A549 (cell line): ENCODE data around the gene MVB12B. TPM values are rescaled to one million over a fixed set of nuclear protein-coding genes. Genes with fewer than 3 reads are reported as not detected.

Experiments used
- ATAC-seq, 2 experiments: fragments of 200-7000 bp in 1 of 2; fragments of >200 bp in 1 of 2; cut with Nextera tagmentation in 1 of 2; cut with Tn5 transposase in 1 of 2; 3 replicates each; pipeline versions ENCODE4 v1.8.0 to v1.9.1; 2018 to 2020; ENCODE audit warnings: mild to moderate bottlenecking in 1 of 2, moderate library complexity in 1 of 2
- CTCF ChIA-PET: fragments of 300-600 bp; sonication (Branson Sonifier 250); formaldehyde crosslinking; extraction: SDS; loops from one replicate; lab custom pipeline; 2021; ENCODE audit warnings: antibody characterized with exemption, inconsistent platforms; lab: Yijun Ruan, JAX
- POLR2A ChIA-PET: fragments of 350-600 bp; formaldehyde crosslinking; extraction: SDS; loops from one replicate; lab custom pipeline; 2021; ENCODE audit warnings: antibody characterized with exemption, inconsistent platforms; lab: Yijun Ruan, JAX
- DNase-seq, 2 experiments: peaks; one replicate each; pipeline versions ENCODE4 v3.0.0 to v3.0.0-alpha.2; 2011 to 2016; ENCODE audit warnings: low read depth in 1 of 2, low spot score in 1 of 2
- FAIRE-seq: peaks from 2 replicates; lab custom pipeline; 2011; peaks lifted over from hg19 to GRCh38; lab: Jason Lieb, UNC
- H3K27ac ChIP-seq, 2 experiments: fragments of >200 bp; sonication (Bioruptor Twin); formaldehyde crosslinking; 3 replicates each; pipeline ENCODE4 v1.5.1; 2016 to 2017
- H3K4me1 ChIP-seq: fragments of >200 bp; sonication (Bioruptor Twin); formaldehyde crosslinking; 3 replicates; pipeline ENCODE4 v1.6.1; 2016
- H3K4me2 ChIP-seq: fragments of >200 bp; sonication (Bioruptor Twin); formaldehyde crosslinking; 3 replicates; pipeline ENCODE4 v1.6.1; 2016
- H3K4me3 ChIP-seq: fragments of >200 bp; sonication (Bioruptor Twin); formaldehyde crosslinking; 3 replicates; pipeline ENCODE4 v1.5.1; 2016
- H3K9me3 ChIP-seq: fragments of >200 bp; sonication (Bioruptor Twin); formaldehyde crosslinking; 3 replicates; pipeline ENCODE4 v1.6.1; 2016
- BHLHE40 ChIP-seq: IDR thresholded peaks from 2 replicates; pipeline ENCODE4 v1.6.1; 2012; ENCODE audit warnings: low read depth, low read length, inconsistent platforms
- CBX8 ChIP-seq: fragments of 200-600 bp; sonication (generic); IDR thresholded peaks from 2 replicates; pipeline ENCODE4 v1.6.1; 2016
- CHD4 ChIP-seq: fragments of 200-600 bp; sonication (generic); IDR thresholded peaks from 2 replicates; pipeline ENCODE4 v1.6.1; 2016; ENCODE audit warnings: antibody characterized with exemption, mild to moderate bottlenecking, borderline replicate concordance
- EHMT2 ChIP-seq: fragments of 200-600 bp; sonication (generic); IDR thresholded peaks from 2 replicates; pipeline ENCODE4 v1.6.1; 2016; ENCODE audit warnings: antibody characterized with exemption, low read depth, mild to moderate bottlenecking, moderate library complexity
- ESRRA ChIP-seq: fragments of 150-350 bp; IDR thresholded peaks from 2 replicates; pipeline ENCODE4 v1.6.1; 2014; ENCODE audit warnings: mild to moderate bottlenecking, low read length, borderline replicate concordance
- HDAC2 ChIP-seq: fragments of 200-600 bp; sonication (generic); IDR thresholded peaks from 2 replicates; pipeline ENCODE4 v1.6.1; 2016
- HOXA7 ChIP-seq: fragments of 250-450 bp; sonication (Bioruptor Pico); IDR thresholded peaks from 2 replicates; pipeline ENCODE4 v1.5.0; 2020; ENCODE audit warnings: mild to moderate bottlenecking, moderate library complexity
- JUN ChIP-seq, 2 experiments: fragments of >200 bp; sonication (Bioruptor Twin); formaldehyde crosslinking; IDR thresholded peaks; 2 replicates in 1 of 2; 3 replicates in 1 of 2; pipeline ENCODE4 v1.6.1; 2016 to 2017
- JUNB ChIP-seq: fragments of >200 bp; sonication (Bioruptor Twin); formaldehyde crosslinking; IDR thresholded peaks from 2 replicates; pipeline ENCODE4 v1.6.1; 2016
- MAFK ChIP-seq: fragments of 450-650 bp; IDR thresholded peaks from 2 replicates; pipeline ENCODE4 v1.6.1; 2014; ENCODE audit not compliant: partially characterized antibody
- NPAS2 ChIP-seq: fragments of 250-450 bp; sonication (Bioruptor Pico); IDR thresholded peaks from 2 replicates; pipeline ENCODE4 v1.8.0; 2022; ENCODE audit warnings: mild to moderate bottlenecking, moderate library complexity, borderline replicate concordance
- NR3C1 ChIP-seq: fragments of >200 bp; sonication (Bioruptor Twin); formaldehyde crosslinking; IDR thresholded peaks from 3 replicates; pipeline ENCODE4 v1.6.1; 2017
- RFX5 ChIP-seq: fragments of 450-650 bp; IDR thresholded peaks from 2 replicates; pipeline ENCODE4 v1.7.1; 2014; ENCODE audit warnings: antibody characterized with exemption, mild to moderate bottlenecking, moderate library complexity
- SMC3 ChIP-seq: fragments of >200 bp; sonication (Bioruptor Twin); formaldehyde crosslinking; IDR thresholded peaks from 3 replicates; pipeline ENCODE4 v1.6.1; 2018; ENCODE audit warnings: inconsistent platforms
- TFCP2L1 ChIP-seq: fragments of 250-450 bp; sonication (Bioruptor Pico); IDR thresholded peaks from 2 replicates; pipeline ENCODE4 v1.5.0; 2021; ENCODE audit warnings: mild to moderate bottlenecking
- TP53 ChIP-seq: fragments of 250-450 bp; sonication (Bioruptor Pico); IDR thresholded peaks from 2 replicates; pipeline ENCODE4 v1.5.0; 2021; ENCODE audit warnings: mild to moderate bottlenecking, moderate library complexity
- WGBS: methylation state at CpG from one replicate; pipeline ENCODE4 v1.1.6; 2017; ENCODE audit errors: missing lambda C conversion rate; 5-methylcytosine and 5-hydroxymethylcytosine counted together
- polyA plus RNA-seq, 4 experiments: library from polyadenylated mRNA; depleted of rRNA in 3 of 4; stranded (reverse); fragments of >200 nt; fragmentation: RNase III in 1 of 4; extraction: RNeasy Plus Mini Kit Qiagen cat#74134 plus additional on column Dnase treatment in 1 of 4; gene quantifications; 2 replicates in 3 of 4; 3 replicates in 1 of 4; pipeline ENCODE4 v1.2.3, GENCODE V29; 2011 to 2017
- TF ChIP-seq, protein P1 (sequence below): fragments of >200 bp; sonication (Bioruptor Twin); formaldehyde crosslinking; IDR thresholded peaks from 2 replicates; pipeline ENCODE4 v1.6.1; 2016
- TF ChIP-seq, protein P2 (sequence below): fragments of 200-600 bp; sonication (generic); IDR thresholded peaks from 2 replicates; pipeline ENCODE4 v1.6.1; 2016; ENCODE audit warnings: antibody characterized with exemption, mild to moderate bottlenecking, moderate library complexity
- TF ChIP-seq, protein P3 (sequence below): IDR thresholded peaks from 2 replicates; pipeline ENCODE4 v1.6.1; 2012; ENCODE audit warnings: low read depth, borderline replicate concordance
- TF ChIP-seq, protein P4 (sequence below): IDR thresholded peaks from 2 replicates; pipeline ENCODE4 v1.6.1; 2012

The MVB12B gene
- polyA plus RNA-seq, 2 of the 4 experiments (the other 2 are of a cell fraction): 4.6 to 5.9 TPM

DNA sequence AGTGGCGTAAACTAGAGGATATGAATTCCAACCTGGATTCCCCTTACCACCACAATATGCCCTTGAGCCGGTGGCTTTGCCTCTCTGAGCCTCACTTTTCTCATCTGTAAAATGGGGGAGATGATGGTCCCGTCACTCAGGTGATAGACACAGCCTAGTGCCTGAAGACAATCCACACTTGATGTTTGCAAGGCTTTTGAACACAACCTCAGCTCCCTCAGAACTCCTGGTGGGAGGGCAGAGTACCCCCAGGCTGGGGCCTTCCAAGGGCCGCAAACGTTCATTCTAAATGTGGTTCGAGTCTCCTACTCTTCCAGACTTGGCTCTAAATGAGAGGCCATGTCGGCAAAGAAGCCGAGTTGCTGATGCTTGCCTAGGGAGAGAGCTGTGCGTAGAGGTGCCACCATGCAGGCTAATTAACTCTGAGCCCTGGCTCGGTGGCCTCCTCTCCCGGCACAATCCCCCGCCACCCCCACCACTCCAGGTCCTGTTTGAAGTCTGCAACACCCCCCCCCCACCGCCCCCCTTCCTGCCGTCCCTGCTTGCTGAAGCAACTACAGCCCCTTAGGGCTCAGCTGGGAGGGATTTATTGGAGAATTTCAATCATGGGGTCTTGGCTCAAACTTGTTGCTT lies 189.4 kb downstream of the MVB12B start:
- POLR2A ChIA-PET: no interaction called here
- Histone ChIP-seq H3K9me3 (no peaks in the 10 kb centered on the region), H3K4me2 (no peak overlapping the region), H3K27ac (no peak overlapping the region), H3K4me1 (peaks cover 12% of the 10 kb centered on the region; the same call in 2 of the 3 replicates), H3K4me3 (no peak overlapping the region)
- CTCF ChIA-PET: interaction anchor here (6.4 to 13.1 kb wide), 2 partner anchors 16 to 43 kb away, joined by 51 to 178 read pairs; no protein-coding TSS in a partner anchor
- TF ChIP-seq, protein P1, sequence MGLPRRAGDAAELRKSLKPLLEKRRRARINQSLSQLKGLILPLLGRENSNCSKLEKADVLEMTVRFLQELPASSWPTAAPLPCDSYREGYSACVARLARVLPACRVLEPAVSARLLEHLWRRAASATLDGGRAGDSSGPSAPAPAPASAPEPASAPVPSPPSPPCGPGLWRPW: no peak
- TF ChIP-seq JUNB: no peak
- TF ChIP-seq HDAC2: no peak
- no peak for TF ChIP-seq HOXA7 (CRISPR knock-in tag)
- no peak for TF ChIP-seq CBX8
- no peak for TF ChIP-seq EHMT2
- TF ChIP-seq BHLHE40: no peak
- TF ChIP-seq, protein P2, sequence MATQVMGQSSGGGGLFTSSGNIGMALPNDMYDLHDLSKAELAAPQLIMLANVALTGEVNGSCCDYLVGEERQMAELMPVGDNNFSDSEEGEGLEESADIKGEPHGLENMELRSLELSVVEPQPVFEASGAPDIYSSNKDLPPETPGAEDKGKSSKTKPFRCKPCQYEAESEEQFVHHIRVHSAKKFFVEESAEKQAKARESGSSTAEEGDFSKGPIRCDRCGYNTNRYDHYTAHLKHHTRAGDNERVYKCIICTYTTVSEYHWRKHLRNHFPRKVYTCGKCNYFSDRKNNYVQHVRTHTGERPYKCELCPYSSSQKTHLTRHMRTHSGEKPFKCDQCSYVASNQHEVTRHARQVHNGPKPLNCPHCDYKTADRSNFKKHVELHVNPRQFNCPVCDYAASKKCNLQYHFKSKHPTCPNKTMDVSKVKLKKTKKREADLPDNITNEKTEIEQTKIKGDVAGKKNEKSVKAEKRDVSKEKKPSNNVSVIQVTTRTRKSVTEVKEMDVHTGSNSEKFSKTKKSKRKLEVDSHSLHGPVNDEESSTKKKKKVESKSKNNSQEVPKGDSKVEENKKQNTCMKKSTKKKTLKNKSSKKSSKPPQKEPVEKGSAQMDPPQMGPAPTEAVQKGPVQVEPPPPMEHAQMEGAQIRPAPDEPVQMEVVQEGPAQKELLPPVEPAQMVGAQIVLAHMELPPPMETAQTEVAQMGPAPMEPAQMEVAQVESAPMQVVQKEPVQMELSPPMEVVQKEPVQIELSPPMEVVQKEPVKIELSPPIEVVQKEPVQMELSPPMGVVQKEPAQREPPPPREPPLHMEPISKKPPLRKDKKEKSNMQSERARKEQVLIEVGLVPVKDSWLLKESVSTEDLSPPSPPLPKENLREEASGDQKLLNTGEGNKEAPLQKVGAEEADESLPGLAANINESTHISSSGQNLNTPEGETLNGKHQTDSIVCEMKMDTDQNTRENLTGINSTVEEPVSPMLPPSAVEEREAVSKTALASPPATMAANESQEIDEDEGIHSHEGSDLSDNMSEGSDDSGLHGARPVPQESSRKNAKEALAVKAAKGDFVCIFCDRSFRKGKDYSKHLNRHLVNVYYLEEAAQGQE: no peak
- TF ChIP-seq SMC3: no peak
- TF ChIP-seq CHD4: no peak
- TF ChIP-seq TFCP2L1: no peak
- TF ChIP-seq ESRRA: no peak
- TF ChIP-seq, protein P3, sequence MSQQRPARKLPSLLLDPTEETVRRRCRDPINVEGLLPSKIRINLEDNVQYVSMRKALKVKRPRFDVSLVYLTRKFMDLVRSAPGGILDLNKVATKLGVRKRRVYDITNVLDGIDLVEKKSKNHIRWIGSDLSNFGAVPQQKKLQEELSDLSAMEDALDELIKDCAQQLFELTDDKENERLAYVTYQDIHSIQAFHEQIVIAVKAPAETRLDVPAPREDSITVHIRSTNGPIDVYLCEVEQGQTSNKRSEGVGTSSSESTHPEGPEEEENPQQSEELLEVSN: no peak
- TF ChIP-seq MAFK: no peak
- no peak for TF ChIP-seq JUN (IDR thresholded peaks at IDR 0.05)
- TF ChIP-seq, protein P4, sequence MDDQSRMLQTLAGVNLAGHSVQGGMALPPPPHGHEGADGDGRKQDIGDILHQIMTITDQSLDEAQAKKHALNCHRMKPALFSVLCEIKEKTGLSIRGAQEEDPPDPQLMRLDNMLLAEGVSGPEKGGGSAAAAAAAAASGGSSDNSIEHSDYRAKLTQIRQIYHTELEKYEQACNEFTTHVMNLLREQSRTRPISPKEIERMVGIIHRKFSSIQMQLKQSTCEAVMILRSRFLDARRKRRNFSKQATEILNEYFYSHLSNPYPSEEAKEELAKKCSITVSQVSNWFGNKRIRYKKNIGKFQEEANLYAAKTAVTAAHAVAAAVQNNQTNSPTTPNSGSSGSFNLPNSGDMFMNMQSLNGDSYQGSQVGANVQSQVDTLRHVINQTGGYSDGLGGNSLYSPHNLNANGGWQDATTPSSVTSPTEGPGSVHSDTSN: no peak
- TF ChIP-seq TP53 (CRISPR knock-in tag): no peak
- TF ChIP-seq NR3C1: no peak
- no peak for TF ChIP-seq RFX5
- ATAC-seq (no peak), DNase-seq (no peak), FAIRE-seq (no peak)
- 72% methylated on average over 12 of the region's 14 CpGs for WGBS

DNA sequence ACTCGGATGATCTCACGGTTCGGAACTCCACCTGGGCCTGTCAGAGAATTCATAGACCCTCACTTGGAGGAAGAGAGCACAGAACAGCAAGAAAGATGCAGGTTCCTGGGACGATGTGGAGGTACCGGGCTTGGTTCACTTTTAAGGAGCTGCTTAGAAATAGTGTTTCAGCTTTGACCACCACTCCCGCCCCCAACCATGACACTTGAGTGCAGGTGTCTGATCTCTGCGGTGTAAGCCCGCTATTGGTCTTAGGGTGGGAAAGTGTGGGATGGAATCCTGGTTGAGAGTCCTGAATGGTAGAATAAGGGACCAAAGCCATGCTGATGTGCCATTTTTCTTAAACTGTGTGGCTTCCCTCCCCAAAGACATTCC lies 189.9 kb downstream of the MVB12B start:
- no peak for ATAC-seq
- no peak for FAIRE-seq
- H3K4me1 ChIP-seq: peaks cover 12% of the 10 kb centered on the region; the same call in 2 of the 3 replicates
- 73% methylated on average over 8 of the region's 8 CpGs for WGBS
- H3K27ac ChIP-seq: no peak overlapping the region
- ChIA-PET CTCF (interaction anchor here (0.8 to 13.1 kb wide), 4 partner anchors 17 to 174 kb away, joined by 3 to 178 read pairs (median 28); no protein-coding TSS in a partner anchor), POLR2A (no interaction called here)
- TF ChIP-seq NPAS2 (CRISPR knock-in tag) (no peak), HDAC2 (no peak)
- no peaks in the 10 kb centered on the region for H3K9me3 ChIP-seq
- peak overlapping the region; percentile 42 for H3K4me3 ChIP-seq
- DNase-seq: no peak
- peak overlapping the region; percentile 93 for H3K4me2 ChIP-seq
